Neural progenitor cell (in vitro differentiated cells): ENCODE measurements around the gene S1PR3. TPM values are rescaled to one million over a fixed set of nuclear protein-coding genes. Genes with fewer than 3 reads are reported as not detected.

ENCODE experiments used
- DNase-seq: peaks from one replicate; pipeline ENCODE4 v3.0.0-alpha.2; 2016; ENCODE audit warnings: low spot score
- H2AFZ ChIP-seq: fragments of 200-600 bp; sonication (generic); replicated peaks from 2 replicates; pipeline ENCODE4 v1.6.1; 2016; ENCODE audit warnings: antibody characterized with exemption
- H3F3A ChIP-seq: fragments of 200-600 bp; sonication (generic); 2 replicates; pipeline ENCODE4 v1.6.1; 2016; ENCODE audit warnings: antibody characterized with exemption, low read depth
- H3K27ac ChIP-seq: fragments of 200-600 bp; sonication (generic); 2 replicates; pipeline ENCODE4 v1.5.1; 2016; ENCODE audit warnings: mild to moderate bottlenecking
- H3K27me3 ChIP-seq: fragments of 200-600 bp; sonication (generic); 2 replicates; pipeline ENCODE4 v1.6.1; 2016; ENCODE audit warnings: mild to moderate bottlenecking, moderate library complexity
- H3K36me3 ChIP-seq: fragments of 200-600 bp; sonication (generic); 2 replicates; pipeline ENCODE4 v1.5.1; 2016
- H3K4me1 ChIP-seq: fragments of 200-600 bp; sonication (generic); 2 replicates; pipeline ENCODE4 v1.6.1; 2016; ENCODE audit warnings: mixed run types
- H3K4me2 ChIP-seq: fragments of 200-600 bp; sonication (generic); 2 replicates; pipeline ENCODE4 v1.6.1; 2016
- H3K4me3 ChIP-seq: fragments of 200-600 bp; sonication (generic); 2 replicates; pipeline ENCODE4 v1.5.1; 2016
- H3K79me2 ChIP-seq: fragments of 200-600 bp; sonication (generic); 2 replicates; pipeline ENCODE4 v1.6.1; 2016; ENCODE audit warnings: low read depth
- H3K9ac ChIP-seq: fragments of 200-600 bp; sonication (generic); 2 replicates; pipeline ENCODE4 v1.6.1; 2016
- H3K9me3 ChIP-seq: fragments of 200-600 bp; sonication (generic); 2 replicates; pipeline ENCODE4 v1.5.1; 2016; ENCODE audit warnings: low read depth
- H4K20me1 ChIP-seq: fragments of 200-600 bp; sonication (generic); 2 replicates; pipeline ENCODE4 v1.6.1; 2016; ENCODE audit warnings: low read depth
- H3K27ac Mint-ChIP-seq: 3 replicates; pipeline ENCODE4 v1.8.0; 2021; ENCODE audit warnings: mixed read lengths
- H3K27me3 Mint-ChIP-seq: 2 replicates; pipeline ENCODE4 v1.8.0; 2022; ENCODE audit warnings: low read depth, mild to moderate bottlenecking, inconsistent platforms, moderate library complexity, mixed read lengths; ENCODE audit not compliant: insufficient read depth
- H3K36me3 Mint-ChIP-seq: 3 replicates; pipeline ENCODE4 v1.8.0; 2021; ENCODE audit warnings: mixed read lengths
- H3K4me1 Mint-ChIP-seq: 3 replicates; pipeline ENCODE4 v1.8.0; 2021; ENCODE audit warnings: mixed read lengths
- H3K4me3 Mint-ChIP-seq: 3 replicates; pipeline ENCODE4 v1.8.0; 2021; ENCODE audit warnings: mild to moderate bottlenecking, moderate library complexity, mixed read lengths
- H3K9me3 Mint-ChIP-seq: 3 replicates; pipeline ENCODE4 v1.8.0; 2020; ENCODE audit warnings: mixed read lengths
- EZH2 ChIP-seq: fragments of 200-600 bp; sonication (generic); IDR thresholded peaks from 2 replicates; pipeline ENCODE4 v1.6.1; 2017; ENCODE audit warnings: antibody characterized with exemption, mild to moderate bottlenecking, moderate library complexity
- EZH2phosphoT487 ChIP-seq: fragments of 200-600 bp; sonication (generic); IDR thresholded peaks from 2 replicates; pipeline ENCODE4 v1.6.1; 2017; ENCODE audit warnings: antibody characterized with exemption
- total RNA-seq: library from RNA; depleted of rRNA; stranded (reverse); fragments of >200 nt; gene quantifications from 2 replicates; pipeline ENCODE4 v1.2.3, GENCODE V29; 2015; ENCODE audit warnings: low replicate concordance
- TF ChIP-seq, protein P1 (sequence below): fragments of 200-600 bp; sonication (generic); IDR thresholded peaks from 2 replicates; pipeline ENCODE4 v1.5.1; 2017; ENCODE audit warnings: antibody characterized with exemption, mild to moderate bottlenecking

The S1PR3 gene
- total RNA-seq, 1 donor from 2014 or later, result 21.6 TPM

DNA sequence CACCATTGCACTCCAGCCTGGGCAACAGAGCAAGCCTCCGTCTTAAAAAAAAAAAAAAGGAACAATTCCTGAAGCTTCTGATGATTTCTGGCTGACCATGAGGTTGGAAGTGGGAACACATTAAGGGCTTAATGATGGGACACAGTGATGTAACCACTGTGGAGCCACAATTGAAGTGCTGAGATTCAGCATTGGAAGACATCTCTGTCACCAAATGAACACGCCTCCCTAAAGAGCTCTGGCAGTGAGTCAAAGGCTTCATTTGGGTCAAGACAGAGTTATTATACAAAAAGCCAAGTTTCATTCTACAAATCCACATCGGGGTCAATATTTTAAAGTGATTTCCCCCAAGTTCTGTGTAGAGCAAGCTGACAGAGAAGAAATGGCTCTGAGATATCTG lies 4.5 kb upstream of the S1PR3 start:
- H3K4me2 ChIP-seq, result no peak overlapping the region
- Mint-ChIP-seq H3K27me3 (no peaks in the 10 kb centered on the region), H3K4me3 (no peak overlapping the region), H3K9me3 (peaks cover 7% of the 10 kb centered on the region), H3K4me1 (peaks cover 21% of the 10 kb centered on the region), H3K36me3 (no peaks in the 10 kb centered on the region), H3K27ac (no peak overlapping the region)
- no peak overlapping the region for H2AFZ ChIP-seq
- H3K9me3 ChIP-seq, result no peaks in the 10 kb centered on the region
- no peak overlapping the region for H3K4me3 ChIP-seq
- H3K36me3 ChIP-seq, result no peaks in the 10 kb centered on the region
- no peak overlapping the region for H3K27ac ChIP-seq
- peaks cover 4% of the 10 kb centered on the region for H3K79me2 ChIP-seq
- peaks cover 20% of the 10 kb centered on the region for H3K4me1 ChIP-seq
- peaks cover under 1% of the 10 kb centered on the region for H4K20me1 ChIP-seq
- DNase-seq, result no peak
- no peaks in the 10 kb centered on the region for H3K27me3 ChIP-seq
- H3F3A ChIP-seq, result peaks cover 16% of the 10 kb centered on the region
- no peak overlapping the region for H3K9ac ChIP-seq
- no peak for TF ChIP-seq EZH2phosphoT487
- TF ChIP-seq EZH2, result no peak
- TF ChIP-seq, protein P1, sequence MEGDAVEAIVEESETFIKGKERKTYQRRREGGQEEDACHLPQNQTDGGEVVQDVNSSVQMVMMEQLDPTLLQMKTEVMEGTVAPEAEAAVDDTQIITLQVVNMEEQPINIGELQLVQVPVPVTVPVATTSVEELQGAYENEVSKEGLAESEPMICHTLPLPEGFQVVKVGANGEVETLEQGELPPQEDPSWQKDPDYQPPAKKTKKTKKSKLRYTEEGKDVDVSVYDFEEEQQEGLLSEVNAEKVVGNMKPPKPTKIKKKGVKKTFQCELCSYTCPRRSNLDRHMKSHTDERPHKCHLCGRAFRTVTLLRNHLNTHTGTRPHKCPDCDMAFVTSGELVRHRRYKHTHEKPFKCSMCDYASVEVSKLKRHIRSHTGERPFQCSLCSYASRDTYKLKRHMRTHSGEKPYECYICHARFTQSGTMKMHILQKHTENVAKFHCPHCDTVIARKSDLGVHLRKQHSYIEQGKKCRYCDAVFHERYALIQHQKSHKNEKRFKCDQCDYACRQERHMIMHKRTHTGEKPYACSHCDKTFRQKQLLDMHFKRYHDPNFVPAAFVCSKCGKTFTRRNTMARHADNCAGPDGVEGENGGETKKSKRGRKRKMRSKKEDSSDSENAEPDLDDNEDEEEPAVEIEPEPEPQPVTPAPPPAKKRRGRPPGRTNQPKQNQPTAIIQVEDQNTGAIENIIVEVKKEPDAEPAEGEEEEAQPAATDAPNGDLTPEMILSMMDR, result no peak

DNA sequence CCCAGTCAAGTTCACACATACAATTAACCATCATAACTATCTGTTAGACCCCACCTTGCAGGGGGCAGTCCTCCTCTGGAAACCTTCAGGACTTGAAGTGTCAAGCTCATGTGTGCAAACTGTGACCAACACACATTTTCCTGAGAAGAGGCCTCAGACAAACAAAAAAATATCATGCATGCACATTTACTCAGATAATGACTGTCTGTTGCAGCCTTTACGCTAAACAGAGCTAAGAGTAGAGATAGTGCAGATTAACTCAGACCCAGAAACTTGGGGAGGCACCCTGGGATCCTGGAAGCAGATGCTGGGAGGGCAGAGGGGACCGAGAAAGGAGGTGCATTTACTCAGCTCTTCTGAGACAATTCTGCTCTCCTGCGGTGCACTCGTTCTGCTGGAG lies 3.6 kb upstream of the S1PR3 start:
- H3K79me2 ChIP-seq, result peaks cover 13% of the 10 kb centered on the region
- no peak overlapping the region for H3K27ac ChIP-seq
- H3K27ac Mint-ChIP-seq, result no peak overlapping the region
- peaks cover 3% of the 10 kb centered on the region for H3K9me3 Mint-ChIP-seq
- H3K9ac ChIP-seq, result no peak overlapping the region
- H3K4me3 ChIP-seq, result no peak overlapping the region
- H3K27me3 ChIP-seq, result no peaks in the 10 kb centered on the region
- H3K27me3 Mint-ChIP-seq, result no peaks in the 10 kb centered on the region
- H4K20me1 ChIP-seq, result peaks cover 9% of the 10 kb centered on the region
- no peak overlapping the region for H2AFZ ChIP-seq
- TF ChIP-seq, protein P1, result no peak
- no peak for TF ChIP-seq EZH2
- no peak for TF ChIP-seq EZH2phosphoT487
- no peak overlapping the region for H3K4me2 ChIP-seq
- peaks cover 24% of the 10 kb centered on the region for H3K4me1 Mint-ChIP-seq
- H3K4me3 Mint-ChIP-seq, result no peak overlapping the region
- H3K4me1 ChIP-seq, result peaks cover 20% of the 10 kb centered on the region
- H3K36me3 ChIP-seq, result no peaks in the 10 kb centered on the region
- H3F3A ChIP-seq, result peaks cover 16% of the 10 kb centered on the region
- no peak for DNase-seq
- H3K36me3 Mint-ChIP-seq, result no peaks in the 10 kb centered on the region
- H3K9me3 ChIP-seq, result no peaks in the 10 kb centered on the region

DNA sequence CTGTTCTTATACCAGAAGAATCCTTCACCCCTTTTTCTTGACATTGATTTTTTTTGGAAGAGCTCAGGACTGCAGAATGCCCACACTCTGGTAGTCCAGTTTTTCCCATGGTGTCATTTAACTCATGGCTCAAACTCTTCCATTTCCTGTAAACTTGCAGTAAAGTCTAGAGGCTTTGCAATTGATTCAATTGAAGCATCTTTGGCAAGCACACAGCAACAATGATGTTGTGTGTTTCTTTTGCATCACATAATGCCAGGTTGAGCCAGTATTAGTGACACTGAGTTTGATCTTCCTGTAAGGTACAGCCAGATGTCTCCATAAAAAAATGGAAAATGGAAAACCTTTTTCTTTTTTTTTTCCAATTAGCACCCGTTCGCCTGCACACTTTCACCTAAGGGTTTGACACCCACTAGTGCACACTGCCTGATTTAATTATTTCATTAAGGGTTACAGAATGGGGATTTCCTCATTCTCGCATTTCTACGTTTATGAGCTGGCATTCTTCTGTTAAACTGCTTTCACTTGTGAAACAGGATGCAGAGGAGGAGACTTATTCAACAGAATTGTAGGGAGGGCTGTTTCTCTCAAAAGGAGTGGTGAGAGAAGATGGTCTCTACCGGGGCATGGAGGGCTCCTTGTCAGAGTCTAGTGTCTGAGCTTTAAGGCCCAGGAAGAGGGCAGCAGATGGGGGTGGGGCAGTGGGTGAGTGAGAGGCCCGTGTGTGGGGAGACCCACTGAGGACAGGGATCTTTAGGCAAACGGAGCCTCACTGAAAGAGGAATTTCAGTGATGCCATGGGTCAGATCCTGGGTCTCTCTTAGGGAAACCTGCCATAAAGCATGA lies 2.2 kb upstream of the S1PR3 start:
- H3K9me3 Mint-ChIP-seq, result peaks cover 3% of the 10 kb centered on the region
- no peak overlapping the region for H2AFZ ChIP-seq
- H3K79me2 ChIP-seq, result peaks cover 26% of the 10 kb centered on the region
- H3K36me3 Mint-ChIP-seq, result peaks cover 4% of the 10 kb centered on the region
- H3K27ac Mint-ChIP-seq, result peak overlapping the region; percentile 42
- H3K4me3 ChIP-seq, result no peak overlapping the region
- H4K20me1 ChIP-seq, result peaks cover 21% of the 10 kb centered on the region
- H3K9me3 ChIP-seq, result no peaks in the 10 kb centered on the region
- H3K27me3 ChIP-seq, result no peaks in the 10 kb centered on the region
- H3K4me1 Mint-ChIP-seq, result peaks cover 35% of the 10 kb centered on the region
- DNase-seq, result no peak
- no peak overlapping the region for H3K27ac ChIP-seq
- no peaks in the 10 kb centered on the region for H3K36me3 ChIP-seq
- no peak overlapping the region for H3K4me2 ChIP-seq
- H3F3A ChIP-seq, result peaks cover 16% of the 10 kb centered on the region
- H3K27me3 Mint-ChIP-seq, result no peaks in the 10 kb centered on the region
- peak overlapping the region; percentile 54 for H3K4me3 Mint-ChIP-seq
- no peak overlapping the region for H3K9ac ChIP-seq
- TF ChIP-seq, protein P1, result no peak
- no peak for TF ChIP-seq EZH2
- no peak for TF ChIP-seq EZH2phosphoT487
- H3K4me1 ChIP-seq, result peaks cover 32% of the 10 kb centered on the region
